NCI-H2196 treated with DMSO at 0.1 percent for 48 hours (cell line): ENCODE data around the gene ZNF598.

Source experiments
- DNase-seq: peaks from one replicate; lab custom pipeline; 2025; ENCODE audit not compliant: unreplicated experiment; lab: John Stamatoyannopoulos, UW

The ZNF598 gene

GRCh38 chr16:2008009-2008526 is 1.6 kb downstream of the ZNF598 start:
- DNase-seq: peak; percentile 56

- no peak for DNase-seq
Observed at GRCh38 chr16:2007081-2007836, 2.4 kb downstream of the ZNF598 start.

GRCh38 chr16:2006317-2006716 is 3.3 kb downstream of the ZNF598 start:
- no peak for DNase-seq

GRCh38 chr16:2005646-2006045 is 4.0 kb downstream of the ZNF598 start:
- DNase-seq: no peak

GRCh38 chr16:2004795-2005517 is 4.7 kb downstream of the ZNF598 start:
- no peak for DNase-seq

GRCh38 chr16:2003827-2004641 is 5.6 kb downstream of the ZNF598 start:
- peak; percentile 88 for DNase-seq

GRCh38 chr16:2003231-2003826 is 6.3 kb downstream of the ZNF598 start:
- no peak for DNase-seq

- no peak for DNase-seq
Observed at GRCh38 chr16:2002406-2003230, 7.0 kb downstream of the ZNF598 start.

GRCh38 chr16:2001456-2002355 is 7.9 kb downstream of the ZNF598 start:
- DNase-seq: no peak

GRCh38 chr16:2001035-2001434 is 8.6 kb downstream of the ZNF598 start:
- no peak for DNase-seq

- no peak for DNase-seq
Observed at GRCh38 chr16:1999866-2000514, 9.6 kb downstream of the ZNF598 start.

- no peak for DNase-seq
Observed at GRCh38 chr16:1998852-1999801, 10.5 kb downstream of the ZNF598 start.

- DNase-seq: no peak
Observed at GRCh38 chr16:1998360-1998835, 11.2 kb downstream of the ZNF598 start.

- no peak for DNase-seq
Observed at GRCh38 chr16:1997494-1998359, 11.9 kb downstream of the ZNF598 start.

- DNase-seq: peak; percentile 30
Observed at GRCh38 chr16:1993731-1994131, 15.9 kb downstream of the ZNF598 start.

- DNase-seq: no peak
Observed at GRCh38 chr16:1992704-1993317, 16.8 kb downstream of the ZNF598 start.
